ENCODE measurements around the gene LSM14A.

DNA sequence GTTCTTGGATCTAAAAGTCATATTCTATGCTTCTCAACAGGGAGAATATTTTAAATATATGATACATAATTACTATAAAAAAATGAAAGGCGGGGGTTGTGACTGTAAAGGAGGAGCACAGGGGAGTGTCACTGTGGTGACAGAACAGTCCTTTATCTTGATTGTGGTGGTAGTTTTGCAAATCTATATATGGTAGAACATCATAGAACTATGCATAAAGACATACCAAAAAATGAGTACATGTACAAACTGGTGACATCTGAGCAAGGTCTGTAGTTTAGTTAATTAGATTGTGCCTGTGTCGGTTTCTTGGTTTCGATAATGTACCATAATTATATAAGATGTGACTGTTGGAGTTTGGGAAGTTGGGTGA is 43.3 kb downstream of the LSM14A start:
- TF ChIP-seq, protein P1, sequence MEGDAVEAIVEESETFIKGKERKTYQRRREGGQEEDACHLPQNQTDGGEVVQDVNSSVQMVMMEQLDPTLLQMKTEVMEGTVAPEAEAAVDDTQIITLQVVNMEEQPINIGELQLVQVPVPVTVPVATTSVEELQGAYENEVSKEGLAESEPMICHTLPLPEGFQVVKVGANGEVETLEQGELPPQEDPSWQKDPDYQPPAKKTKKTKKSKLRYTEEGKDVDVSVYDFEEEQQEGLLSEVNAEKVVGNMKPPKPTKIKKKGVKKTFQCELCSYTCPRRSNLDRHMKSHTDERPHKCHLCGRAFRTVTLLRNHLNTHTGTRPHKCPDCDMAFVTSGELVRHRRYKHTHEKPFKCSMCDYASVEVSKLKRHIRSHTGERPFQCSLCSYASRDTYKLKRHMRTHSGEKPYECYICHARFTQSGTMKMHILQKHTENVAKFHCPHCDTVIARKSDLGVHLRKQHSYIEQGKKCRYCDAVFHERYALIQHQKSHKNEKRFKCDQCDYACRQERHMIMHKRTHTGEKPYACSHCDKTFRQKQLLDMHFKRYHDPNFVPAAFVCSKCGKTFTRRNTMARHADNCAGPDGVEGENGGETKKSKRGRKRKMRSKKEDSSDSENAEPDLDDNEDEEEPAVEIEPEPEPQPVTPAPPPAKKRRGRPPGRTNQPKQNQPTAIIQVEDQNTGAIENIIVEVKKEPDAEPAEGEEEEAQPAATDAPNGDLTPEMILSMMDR (tag by site-specific recombination; IDR thresholded peaks at IDR 0.05), result no peak
- no peak for TF ChIP-seq ZNF138 (tag by site-specific recombination; IDR thresholded peaks at IDR 0.05; ENCODE audit: borderline replicate concordance)
- no peak for TF ChIP-seq ZNF654 (tag by site-specific recombination; IDR thresholded peaks at IDR 0.05; ENCODE audit: low read depth)
- TF ChIP-seq ZNF140 (tag by site-specific recombination; IDR thresholded peaks at IDR 0.05), result no peak
- TF ChIP-seq, protein P2, sequence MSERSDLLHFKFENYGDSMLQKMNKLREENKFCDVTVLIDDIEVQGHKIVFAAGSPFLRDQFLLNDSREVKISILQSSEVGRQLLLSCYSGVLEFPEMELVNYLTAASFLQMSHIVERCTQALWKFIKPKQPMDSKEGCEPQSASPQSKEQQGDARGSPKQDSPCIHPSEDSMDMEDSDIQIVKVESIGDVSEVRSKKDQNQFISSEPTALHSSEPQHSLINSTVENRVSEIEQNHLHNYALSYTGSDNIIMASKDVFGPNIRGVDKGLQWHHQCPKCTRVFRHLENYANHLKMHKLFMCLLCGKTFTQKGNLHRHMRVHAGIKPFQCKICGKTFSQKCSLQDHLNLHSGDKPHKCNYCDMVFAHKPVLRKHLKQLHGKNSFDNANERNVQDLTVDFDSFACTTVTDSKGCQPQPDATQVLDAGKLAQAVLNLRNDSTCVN (tag by site-specific recombination; optimal IDR thresholded peaks at IDR 0.05), result no peak
- TF ChIP-seq, protein P3, sequence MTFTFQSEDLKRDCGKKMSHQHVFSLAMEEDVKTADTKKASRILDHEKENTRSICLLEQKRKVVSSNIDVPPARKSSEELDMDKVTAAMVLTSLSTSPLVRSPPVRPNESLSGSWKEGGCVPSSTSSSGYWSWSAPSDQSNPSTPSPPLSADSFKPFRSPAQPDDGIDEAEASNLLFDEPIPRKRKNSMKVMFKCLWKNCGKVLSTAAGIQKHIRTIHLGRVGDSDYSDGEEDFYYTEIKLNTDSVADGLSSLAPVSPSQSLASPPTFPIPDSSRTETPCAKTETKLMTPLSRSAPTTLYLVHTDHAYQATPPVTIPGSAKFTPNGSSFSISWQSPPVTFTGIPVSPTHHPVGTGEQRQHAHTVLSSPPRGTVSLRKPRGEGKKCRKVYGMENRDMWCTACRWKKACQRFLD (tag by site-specific recombination; IDR thresholded peaks at IDR 0.05), result no peak
- TF ChIP-seq ZNF747 (tag by site-specific recombination; IDR thresholded peaks at IDR 0.05), result no peak
- no peak for TF ChIP-seq HOXC10 (CRISPR knock-in tag; IDR thresholded peaks at IDR 0.05)
- TF ChIP-seq, protein P4, sequence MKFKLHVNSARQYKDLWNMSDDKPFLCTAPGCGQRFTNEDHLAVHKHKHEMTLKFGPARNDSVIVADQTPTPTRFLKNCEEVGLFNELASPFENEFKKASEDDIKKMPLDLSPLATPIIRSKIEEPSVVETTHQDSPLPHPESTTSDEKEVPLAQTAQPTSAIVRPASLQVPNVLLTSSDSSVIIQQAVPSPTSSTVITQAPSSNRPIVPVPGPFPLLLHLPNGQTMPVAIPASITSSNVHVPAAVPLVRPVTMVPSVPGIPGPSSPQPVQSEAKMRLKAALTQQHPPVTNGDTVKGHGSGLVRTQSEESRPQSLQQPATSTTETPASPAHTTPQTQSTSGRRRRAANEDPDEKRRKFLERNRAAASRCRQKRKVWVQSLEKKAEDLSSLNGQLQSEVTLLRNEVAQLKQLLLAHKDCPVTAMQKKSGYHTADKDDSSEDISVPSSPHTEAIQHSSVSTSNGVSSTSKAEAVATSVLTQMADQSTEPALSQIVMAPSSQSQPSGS (tag by site-specific recombination; IDR thresholded peaks at IDR 0.05; ENCODE audit: low read depth), result no peak
- TF ChIP-seq, protein P5, sequence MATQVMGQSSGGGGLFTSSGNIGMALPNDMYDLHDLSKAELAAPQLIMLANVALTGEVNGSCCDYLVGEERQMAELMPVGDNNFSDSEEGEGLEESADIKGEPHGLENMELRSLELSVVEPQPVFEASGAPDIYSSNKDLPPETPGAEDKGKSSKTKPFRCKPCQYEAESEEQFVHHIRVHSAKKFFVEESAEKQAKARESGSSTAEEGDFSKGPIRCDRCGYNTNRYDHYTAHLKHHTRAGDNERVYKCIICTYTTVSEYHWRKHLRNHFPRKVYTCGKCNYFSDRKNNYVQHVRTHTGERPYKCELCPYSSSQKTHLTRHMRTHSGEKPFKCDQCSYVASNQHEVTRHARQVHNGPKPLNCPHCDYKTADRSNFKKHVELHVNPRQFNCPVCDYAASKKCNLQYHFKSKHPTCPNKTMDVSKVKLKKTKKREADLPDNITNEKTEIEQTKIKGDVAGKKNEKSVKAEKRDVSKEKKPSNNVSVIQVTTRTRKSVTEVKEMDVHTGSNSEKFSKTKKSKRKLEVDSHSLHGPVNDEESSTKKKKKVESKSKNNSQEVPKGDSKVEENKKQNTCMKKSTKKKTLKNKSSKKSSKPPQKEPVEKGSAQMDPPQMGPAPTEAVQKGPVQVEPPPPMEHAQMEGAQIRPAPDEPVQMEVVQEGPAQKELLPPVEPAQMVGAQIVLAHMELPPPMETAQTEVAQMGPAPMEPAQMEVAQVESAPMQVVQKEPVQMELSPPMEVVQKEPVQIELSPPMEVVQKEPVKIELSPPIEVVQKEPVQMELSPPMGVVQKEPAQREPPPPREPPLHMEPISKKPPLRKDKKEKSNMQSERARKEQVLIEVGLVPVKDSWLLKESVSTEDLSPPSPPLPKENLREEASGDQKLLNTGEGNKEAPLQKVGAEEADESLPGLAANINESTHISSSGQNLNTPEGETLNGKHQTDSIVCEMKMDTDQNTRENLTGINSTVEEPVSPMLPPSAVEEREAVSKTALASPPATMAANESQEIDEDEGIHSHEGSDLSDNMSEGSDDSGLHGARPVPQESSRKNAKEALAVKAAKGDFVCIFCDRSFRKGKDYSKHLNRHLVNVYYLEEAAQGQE (tag by site-specific recombination; IDR thresholded peaks at IDR 0.05), result no peak
